SU-DHL-6 (cell line): ENCODE measurements around the gene NDUFB10.

Source experiments
- H2AFZ ChIP-seq: fragments of 200-600 bp; sonication (generic); 2 replicates; pipeline ENCODE4 v1.6.1; 2014; ENCODE audit warnings: low read depth, mild to moderate bottlenecking, moderate library complexity, mixed read lengths, antibody characterized with exemption, low read length; ENCODE audit not compliant: severe bottlenecking
- H3F3A ChIP-seq: fragments of 200-600 bp; shearing (Covaris generic); 2 replicates; pipeline ENCODE4 v1.6.0; 2016; ENCODE audit warnings: antibody characterized with exemption, mild to moderate bottlenecking; ENCODE audit not compliant: insufficient read depth
- H3K27ac ChIP-seq: fragments of 200-600 bp; sonication (generic); 2 replicates; pipeline ENCODE4 v1.5.1; 2016; ENCODE audit warnings: low read depth, mild to moderate bottlenecking, low read length, moderate library complexity, mixed read lengths
- H3K27me3 ChIP-seq: fragments of 200-600 bp; sonication (generic), shearing (Covaris generic); 2 replicates; pipeline ENCODE4 v1.6.0; 2014; ENCODE audit warnings: mild to moderate bottlenecking, low read length
- H3K36me3 ChIP-seq: fragments of 200-600 bp; sonication (generic); 2 replicates; pipeline ENCODE4 v1.6.1; 2014; ENCODE audit warnings: mild to moderate bottlenecking, low read length, mixed read lengths
- H3K4me2 ChIP-seq: fragments of 300-600, 200-600 bp; shearing (Covaris generic), sonication (generic); 2 replicates; pipeline ENCODE4 v1.6.0; 2014; ENCODE audit warnings: low read length, low read depth, mild to moderate bottlenecking; ENCODE audit not compliant: poor library complexity, severe bottlenecking
- H3K4me3 ChIP-seq: fragments of 200-600 bp; sonication (generic); 2 replicates; pipeline ENCODE4 v1.5.1; 2014; ENCODE audit warnings: antibody characterized with exemption, low read length, mild to moderate bottlenecking, mixed read lengths; ENCODE audit not compliant: insufficient read depth, poor library complexity, severe bottlenecking
- H3K79me2 ChIP-seq: fragments of 200-600 bp; sonication (generic); 2 replicates; pipeline ENCODE4 v1.6.1; 2014; ENCODE audit warnings: mild to moderate bottlenecking, low read length, moderate library complexity; ENCODE audit not compliant: insufficient read depth
- H3K9ac ChIP-seq: fragments of 200-600 bp; sonication (generic); 2 replicates; pipeline ENCODE4 v1.7.0; 2014; ENCODE audit warnings: mild to moderate bottlenecking, low read length
- H3K9me2 ChIP-seq: fragments of 200-600 bp; sonication (generic); replicated peaks from 2 replicates; pipeline ENCODE4 v1.6.1; 2014; ENCODE audit warnings: low read length; ENCODE audit not compliant: insufficient read depth
- H3K9me3 ChIP-seq: fragments of 200-600 bp; sonication (generic); 2 replicates; pipeline ENCODE4 v1.6.1; 2014; ENCODE audit warnings: low read length, mixed read lengths; ENCODE audit not compliant: insufficient read depth
- H4K20me1 ChIP-seq: fragments of 200-600 bp; sonication (generic); 2 replicates; pipeline ENCODE4 v1.6.1; 2014; ENCODE audit warnings: low read depth, mild to moderate bottlenecking, antibody characterized with exemption, low read length, moderate library complexity, mixed read lengths
- CTCF ChIP-seq: fragments of 200-600 bp; sonication (generic); IDR thresholded peaks from one replicate; pipeline ENCODE4 v1.5.1; 2017; ENCODE audit warnings: antibody characterized with exemption, mild to moderate bottlenecking, low read length, moderate library complexity; ENCODE audit not compliant: insufficient read depth, poor library complexity, severe bottlenecking
- EZH2phosphoT487 ChIP-seq: fragments of 200-600 bp; sonication (generic), shearing (Covaris generic); conservative IDR thresholded peaks from 2 replicates; pipeline ENCODE4 v1.6.1; 2018; ENCODE audit warnings: mild to moderate bottlenecking, antibody characterized with exemption, low read length, moderate library complexity, mixed read lengths

The NDUFB10 gene

GRCh38 chr16:1932050-1933028, 27.0 kb upstream of the NDUFB10 start:
- Histone ChIP-seq H3F3A (no peaks in the 10 kb centered on the region), H3K36me3 (no peaks in the 10 kb centered on the region), H2AFZ (no peak overlapping the region), H3K9me2 (no peaks in the 10 kb centered on the region), H3K4me3 (no peak overlapping the region), H3K79me2 (no peaks in the 10 kb centered on the region), H4K20me1 (no peaks in the 10 kb centered on the region), H3K9ac (no peak overlapping the region), H3K27ac (no peak overlapping the region), H3K9me3 (no peaks in the 10 kb centered on the region), H3K4me2 (no peak overlapping the region), H3K27me3 (no peaks in the 10 kb centered on the region)
- TF ChIP-seq EZH2phosphoT487 (no peak), CTCF (no peak)

- H2AFZ ChIP-seq, result no peak overlapping the region
- H3K4me3 ChIP-seq, result no peak overlapping the region
- H4K20me1 ChIP-seq, result no peaks in the 10 kb centered on the region
- H3K27me3 ChIP-seq, result no peaks in the 10 kb centered on the region
- TF ChIP-seq CTCF, result no peak
- no peak for TF ChIP-seq EZH2phosphoT487
- H3K9ac ChIP-seq, result no peak overlapping the region
- H3K27ac ChIP-seq, result no peak overlapping the region
- no peaks in the 10 kb centered on the region for H3K9me2 ChIP-seq
- no peaks in the 10 kb centered on the region for H3K9me3 ChIP-seq
- no peaks in the 10 kb centered on the region for H3F3A ChIP-seq
- H3K4me2 ChIP-seq, result no peak overlapping the region
- H3K36me3 ChIP-seq, result no peaks in the 10 kb centered on the region
- H3K79me2 ChIP-seq, result no peaks in the 10 kb centered on the region
Observed at GRCh38 chr16:1933097-1933661, 26.2 kb upstream of the NDUFB10 start.

- no peaks in the 10 kb centered on the region for H3K9me2 ChIP-seq
- H3K9ac ChIP-seq, result no peak overlapping the region
- no peaks in the 10 kb centered on the region for H3K9me3 ChIP-seq
- no peaks in the 10 kb centered on the region for H3F3A ChIP-seq
- H3K27ac ChIP-seq, result no peak overlapping the region
- H3K27me3 ChIP-seq, result no peaks in the 10 kb centered on the region
- no peak overlapping the region for H3K4me2 ChIP-seq
- H3K79me2 ChIP-seq, result no peaks in the 10 kb centered on the region
- no peak for TF ChIP-seq CTCF
- TF ChIP-seq EZH2phosphoT487, result no peak
- H3K36me3 ChIP-seq, result no peaks in the 10 kb centered on the region
- no peak overlapping the region for H2AFZ ChIP-seq
- no peaks in the 10 kb centered on the region for H4K20me1 ChIP-seq
- no peak overlapping the region for H3K4me3 ChIP-seq
Observed at GRCh38 chr16:1936945-1937479, 22.3 kb upstream of the NDUFB10 start.
